GM12864 (cell line): Measurements from ENCODE around the gene GPR157.

Experiments
- DNase-seq: peaks from one replicate; pipeline ENCODE4 v3.0.0-alpha.2; 2011; ENCODE audit warnings: low read depth
- H3K4me3 ChIP-seq: 2 replicates; pipeline ENCODE4 v1.5.1; 2011; ENCODE audit warnings: mild to moderate bottlenecking, low read depth, low read length, control low read depth
- CTCF ChIP-seq: IDR thresholded peaks from 2 replicates; pipeline ENCODE4 v1.5.1; 2011; ENCODE audit warnings: low read depth, mild to moderate bottlenecking, moderate library complexity, low read length, control low read depth, inconsistent platforms; ENCODE audit errors: missing control alignments

Gene GPR157

DNA sequence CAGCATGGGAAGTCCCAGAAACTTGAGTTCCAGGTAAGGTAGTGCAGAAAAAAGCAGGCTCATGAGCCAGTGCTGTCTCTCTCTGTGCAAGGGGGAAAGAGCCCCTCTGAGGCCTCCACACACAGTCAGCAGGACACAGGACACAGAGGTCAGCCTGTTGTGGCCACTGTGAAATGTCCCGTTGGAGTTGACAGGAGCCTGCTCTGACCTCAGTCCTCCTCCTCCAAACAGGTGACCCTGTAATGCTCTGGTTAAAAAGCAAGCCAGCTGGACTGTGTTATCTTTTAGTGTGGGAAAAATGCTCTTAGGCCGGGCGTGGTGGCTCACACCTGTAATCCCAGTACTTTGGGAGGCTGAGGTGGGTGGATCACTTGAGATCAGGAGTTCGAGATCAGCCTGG is 24.2 kb upstream of the GPR157 start:
- DNase-seq: no peak
- H3K4me3 ChIP-seq: no peak overlapping the region
- no peak for TF ChIP-seq CTCF

DNA sequence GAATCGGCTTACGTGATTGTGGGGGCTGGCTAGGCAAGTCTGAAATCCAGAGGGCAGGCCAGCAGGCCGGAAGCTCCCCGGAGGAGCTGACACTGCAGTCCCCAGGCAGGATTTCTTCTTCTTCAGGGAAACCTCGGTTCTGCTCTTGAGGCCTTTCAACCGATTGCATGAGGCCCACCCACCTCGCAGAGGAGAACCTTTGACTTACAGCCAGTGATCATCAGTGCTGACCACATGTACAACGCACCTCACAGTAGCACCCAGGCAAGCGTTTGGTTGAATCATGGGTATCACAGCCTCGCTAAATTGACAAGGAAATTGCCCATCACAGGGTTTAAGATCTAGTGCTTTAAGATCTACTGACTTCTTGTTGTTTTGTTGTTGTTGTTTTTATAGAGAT is 23.6 kb upstream of the GPR157 start:
- no peak for TF ChIP-seq CTCF
- no peak overlapping the region for H3K4me3 ChIP-seq
- no peak for DNase-seq

DNA sequence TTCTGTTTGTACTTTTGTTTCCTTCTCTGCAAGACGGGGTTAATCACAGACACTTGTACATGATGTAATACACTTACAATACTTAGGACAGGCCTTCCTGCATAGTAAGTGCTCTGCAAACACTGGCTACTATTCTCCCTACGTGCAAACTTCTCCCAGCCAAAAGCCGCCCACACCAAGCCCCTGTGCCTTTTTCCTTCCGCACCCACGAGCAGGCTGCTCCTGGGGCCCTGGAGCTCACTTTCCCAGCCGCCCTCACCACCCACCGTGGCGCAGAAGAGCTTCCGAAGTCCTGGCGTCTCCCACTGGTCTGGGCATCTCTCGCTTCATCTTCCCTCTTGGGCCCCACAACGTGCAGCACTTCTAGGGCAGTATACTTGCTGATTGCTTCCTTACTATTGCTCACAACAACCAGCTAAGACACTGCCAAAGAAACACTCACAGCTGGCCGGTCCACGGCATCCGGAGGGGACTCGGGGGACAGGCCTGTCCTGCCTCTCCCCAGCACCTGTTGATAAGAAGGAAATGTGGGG is 22.5 kb upstream of the GPR157 start:
- no peak overlapping the region for H3K4me3 ChIP-seq
- DNase-seq: no peak
- no peak for TF ChIP-seq CTCF

DNA sequence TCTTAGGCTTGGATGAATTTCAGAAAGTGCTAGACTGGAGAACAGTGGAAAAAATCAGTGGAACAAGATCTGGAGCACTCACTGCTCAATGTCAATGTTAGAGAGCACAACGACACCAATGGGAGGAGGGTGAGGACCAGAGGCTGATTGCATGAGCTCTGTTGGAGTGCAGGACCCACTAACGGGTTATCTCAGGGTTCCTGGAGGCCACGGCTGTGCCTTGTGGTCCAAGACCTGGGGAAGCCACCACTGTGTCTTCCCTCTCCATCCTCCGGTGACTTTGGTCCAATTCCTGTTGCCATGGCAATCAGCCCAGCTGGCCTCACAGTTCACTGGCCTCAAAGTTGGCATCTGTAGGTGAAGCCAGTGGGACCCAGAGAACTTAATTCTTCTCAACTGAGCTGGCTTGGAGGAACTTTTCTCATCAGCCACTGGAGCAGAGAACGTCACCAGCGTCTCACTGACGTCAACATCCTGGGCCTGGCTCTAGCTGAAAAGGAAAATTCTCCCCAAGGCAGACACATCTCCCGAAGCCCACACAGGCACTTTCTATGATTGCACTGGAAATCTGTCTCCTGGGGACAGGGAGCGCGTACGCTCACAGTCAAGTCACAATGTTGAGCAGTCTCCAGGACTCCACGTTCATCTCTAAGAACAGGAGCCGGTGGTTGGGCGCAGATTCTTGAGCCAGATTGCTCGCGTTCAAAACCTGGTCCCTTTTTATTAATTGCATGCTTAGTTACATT is 21.9 kb upstream of the GPR157 start:
- no peak for DNase-seq
- TF ChIP-seq CTCF: no peak
- no peak overlapping the region for H3K4me3 ChIP-seq

- H3K4me3 ChIP-seq: no peak overlapping the region
- TF ChIP-seq CTCF: no peak
- DNase-seq: no peak
Observed at GRCh38 chr1:9149837-9150581, 21.1 kb upstream of the GPR157 start.

- DNase-seq: no peak
- H3K4me3 ChIP-seq: no peak overlapping the region
- TF ChIP-seq CTCF: no peak
Observed at GRCh38 chr1:9149151-9149550, 20.2 kb upstream of the GPR157 start.
